HG02571 (cell line): Measurements from ENCODE around the gene ODF4.
"Not testable (repeated sequence)": the region's sequence is repeated elsewhere in the genome, so short reads cannot be mapped to it uniquely, and the experiment has no call there.

Experiments used
- ATAC-seq: cut with Tn5 transposase; IDR thresholded peaks from one replicate; pipeline ENCODE4 v1.9.1; 2021; ENCODE audit warnings: mild to moderate bottlenecking, moderate library complexity; ENCODE audit not compliant: unreplicated experiment

Gene ODF4

GRCh38 chr17:8366231-8366630 lies 26.6 kb downstream of the ODF4 start:
- ATAC-seq, result no peak

GRCh38 chr17:8368193-8368592 lies 28.6 kb downstream of the ODF4 start:
- no peak for ATAC-seq

GRCh38 chr17:8369944-8370343 lies 30.3 kb downstream of the ODF4 start:
- no peak for ATAC-seq

- ATAC-seq, result no peak
Measured at GRCh38 chr17:8371786-8372185, 32.1 kb downstream of the ODF4 start.

GRCh38 chr17:8372422-8372821 lies 32.8 kb downstream of the ODF4 start:
- ATAC-seq, result no peak

- ATAC-seq, result not testable (repeated sequence)
Measured at GRCh38 chr17:8373856-8374255, 34.2 kb downstream of the ODF4 start.

- no peak for ATAC-seq
Measured at GRCh38 chr17:8375738-8376259, 36.2 kb downstream of the ODF4 start.

GRCh38 chr17:8376271-8377067 lies 36.8 kb downstream of the ODF4 start, which contains the start of gene KRABD2:
TSS of gene KRABD2 (minus strand) at chr17:8376704.
- ATAC-seq, result peak; percentile 74

- no peak for ATAC-seq
Measured at GRCh38 chr17:8377422-8377821, 37.8 kb downstream of the ODF4 start.

- ATAC-seq, result not testable (repeated sequence)
Measured at GRCh38 chr17:8378117-8378516, 38.5 kb downstream of the ODF4 start.

- ATAC-seq, result no peak
Measured at GRCh38 chr17:8380049-8380448, 40.4 kb downstream of the ODF4 start.

- no peak for ATAC-seq
Measured at GRCh38 chr17:8382052-8382879, 42.6 kb downstream of the ODF4 start.

- peak; percentile 3 for ATAC-seq
Measured at GRCh38 chr17:8382880-8383142, 43.2 kb downstream of the ODF4 start.

GRCh38 chr17:8383143-8383822 lies 43.6 kb downstream of the ODF4 start, which contains the start of gene RPL26:
TSS of gene RPL26 (minus strand) at chr17:8383193. CDS start at chr17:8382310, 883 bp downstream.
- ATAC-seq, result peak; percentile 85

GRCh38 chr17:8384801-8385378 lies 45.2 kb downstream of the ODF4 start:
- no peak for ATAC-seq

GRCh38 chr17:8386841-8387240 lies 47.2 kb downstream of the ODF4 start:
- ATAC-seq, result no peak

GRCh38 chr17:8387914-8388651 lies 48.4 kb downstream of the ODF4 start:
- no peak for ATAC-seq

- ATAC-seq, result no peak
Measured at GRCh38 chr17:8391711-8392110, 52.1 kb downstream of the ODF4 start.

- no peak for ATAC-seq
Measured at GRCh38 chr17:8392274-8392673, 52.6 kb downstream of the ODF4 start.
